Endodermal cell (in vitro differentiated cells): Measurements from ENCODE around the gene RELT. TPM values are rescaled to one million over a fixed set of nuclear protein-coding genes. Genes with fewer than 3 reads are reported as not detected.

Experiments
- DNase-seq: peaks from one replicate; pipeline ENCODE4 v3.0.0-alpha.2; 2017
- H3K27ac ChIP-seq: 2 replicates; pipeline ENCODE4 v1.5.1; 2013; ENCODE audit warnings: mild to moderate bottlenecking, low read depth, low read length, moderate library complexity
- H3K27me3 ChIP-seq: 2 replicates; pipeline ENCODE4 v1.6.1; 2013; ENCODE audit warnings: mild to moderate bottlenecking, low read length, moderate library complexity; ENCODE audit not compliant: insufficient read depth, control insufficient read depth, poor library complexity, severe bottlenecking
- H3K36me3 ChIP-seq: 2 replicates; pipeline ENCODE4 v1.7.0; 2013; ENCODE audit warnings: mild to moderate bottlenecking, low read length, moderate library complexity; ENCODE audit not compliant: control insufficient read depth, insufficient read depth
- H3K4me1 ChIP-seq: one replicate; pipeline ENCODE4 v1.7.0; 2013; ENCODE audit warnings: low read length; ENCODE audit not compliant: control insufficient read depth, insufficient read depth
- H3K4me3 ChIP-seq: 2 replicates; pipeline ENCODE4 v1.5.1; 2013; ENCODE audit warnings: mild to moderate bottlenecking, low read length, moderate library complexity
- H3K9ac ChIP-seq: 2 replicates; pipeline ENCODE4 v1.6.1; 2013; ENCODE audit warnings: mild to moderate bottlenecking, low read length, moderate library complexity; ENCODE audit not compliant: poor library complexity, severe bottlenecking; ENCODE audit errors: extremely low read depth
- H3K9me3 ChIP-seq: 2 replicates; pipeline ENCODE4 v1.6.1; 2013; ENCODE audit warnings: mild to moderate bottlenecking, low read length, moderate library complexity; ENCODE audit not compliant: control insufficient read depth
- H3K27ac Mint-ChIP-seq: 2 replicates; pipeline ENCODE4 v1.8.0; 2020; ENCODE audit warnings: mixed read lengths
- H3K27me3 Mint-ChIP-seq: 2 replicates; pipeline ENCODE4 v1.8.0; 2021; ENCODE audit warnings: mild to moderate bottlenecking, mixed read lengths; ENCODE audit not compliant: insufficient read depth
- H3K36me3 Mint-ChIP-seq: 2 replicates; pipeline ENCODE4 v1.8.0; 2020; ENCODE audit warnings: low read depth, mixed read lengths
- H3K4me1 Mint-ChIP-seq: 2 replicates; pipeline ENCODE4 v1.8.0; 2020; ENCODE audit warnings: mixed read lengths
- H3K4me3 Mint-ChIP-seq: 2 replicates; pipeline ENCODE4 v1.8.0; 2020; ENCODE audit warnings: mild to moderate bottlenecking, moderate library complexity, mixed read lengths
- H3K9me3 Mint-ChIP-seq: 2 replicates; pipeline ENCODE4 v1.8.0; 2020; ENCODE audit warnings: mild to moderate bottlenecking, mixed read lengths
- WGBS, 2 experiments: methylation state at CpG; one replicate each; pipeline versions ENCODE4 v1.1.5 to v1.1.7; 2013; ENCODE audit warnings: missing lambda C conversion rate in 2 of 2, mixed read lengths in 1 of 2; ENCODE audit not compliant: insufficient coverage in 1 of 2, insufficient read length in 1 of 2; 5-methylcytosine and 5-hydroxymethylcytosine counted together
- total RNA-seq, 2 donors: library from RNA; stranded (reverse); fragmentation: NEBNext Ultra II Directional in 1 of 2; extraction: Animal tissue kit (Norgen Biotek cat#: 25700) in 1 of 2; gene quantifications; 2 replicates in 1 of 2; 3 replicates in 1 of 2; pipeline ENCODE4 v1.2.1, GENCODE V29; 2021
- TF ChIP-seq, protein P1 (sequence below): fragments of 200-600 bp; sonication (generic); conservative IDR thresholded peaks from 2 replicates; pipeline ENCODE4 v1.5.0; 2021; ENCODE audit warnings: antibody characterized with exemption, mild to moderate bottlenecking

Gene RELT
- total RNA-seq, 2 donors from 2014 or later = 6.9 to 8.9 TPM

DNA sequence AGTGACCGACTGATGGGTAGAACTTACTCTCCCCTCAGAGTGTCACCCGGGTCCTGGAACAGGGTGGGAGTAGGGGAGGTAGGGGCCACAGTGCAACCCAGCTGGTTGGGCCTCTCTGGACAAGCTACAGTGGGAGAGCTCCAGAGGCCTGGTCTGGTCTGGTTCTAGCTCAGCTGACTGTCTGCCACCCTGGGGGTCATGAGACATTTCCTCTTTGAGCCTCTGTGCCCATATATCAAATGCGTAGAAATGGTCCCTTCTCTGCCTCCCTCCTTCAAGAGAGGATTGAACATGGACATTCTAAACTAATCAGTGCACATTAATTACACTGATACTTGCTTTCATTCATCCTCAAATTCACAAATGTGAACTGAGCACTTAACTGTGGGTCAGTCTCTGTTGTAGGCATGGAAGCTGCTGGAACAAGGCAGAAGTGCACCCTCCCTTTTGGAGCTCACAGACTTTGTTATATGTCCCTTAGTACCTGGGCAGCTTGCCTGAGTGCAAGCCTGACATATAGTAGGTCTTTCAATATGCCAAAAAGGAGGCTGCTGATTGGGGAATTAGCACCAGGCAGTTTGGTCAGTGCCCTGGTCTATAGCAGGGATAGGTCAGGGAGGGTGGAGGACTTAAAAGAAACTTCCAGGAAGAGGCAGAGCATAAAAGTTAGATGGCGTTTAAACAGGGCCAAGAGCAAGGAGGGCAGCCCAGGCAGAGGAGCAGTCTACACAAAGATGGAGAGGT lies 42.4 kb upstream of the RELT start:
- Mint-ChIP-seq H3K27me3 (peaks cover 8% of the 10 kb centered on the region), H3K36me3 (peaks cover 1% of the 10 kb centered on the region), H3K4me3 (no peak overlapping the region), H3K27ac (no peak overlapping the region), H3K9me3 (no peaks in the 10 kb centered on the region), H3K4me1 (peaks cover 39% of the 10 kb centered on the region)
- H3K9me3 ChIP-seq = no peaks in the 10 kb centered on the region
- WGBS, 2 experiments = 88 to 90% methylated on average over 2 to 4 of the region's 4 CpGs
- TF ChIP-seq, protein P1, sequence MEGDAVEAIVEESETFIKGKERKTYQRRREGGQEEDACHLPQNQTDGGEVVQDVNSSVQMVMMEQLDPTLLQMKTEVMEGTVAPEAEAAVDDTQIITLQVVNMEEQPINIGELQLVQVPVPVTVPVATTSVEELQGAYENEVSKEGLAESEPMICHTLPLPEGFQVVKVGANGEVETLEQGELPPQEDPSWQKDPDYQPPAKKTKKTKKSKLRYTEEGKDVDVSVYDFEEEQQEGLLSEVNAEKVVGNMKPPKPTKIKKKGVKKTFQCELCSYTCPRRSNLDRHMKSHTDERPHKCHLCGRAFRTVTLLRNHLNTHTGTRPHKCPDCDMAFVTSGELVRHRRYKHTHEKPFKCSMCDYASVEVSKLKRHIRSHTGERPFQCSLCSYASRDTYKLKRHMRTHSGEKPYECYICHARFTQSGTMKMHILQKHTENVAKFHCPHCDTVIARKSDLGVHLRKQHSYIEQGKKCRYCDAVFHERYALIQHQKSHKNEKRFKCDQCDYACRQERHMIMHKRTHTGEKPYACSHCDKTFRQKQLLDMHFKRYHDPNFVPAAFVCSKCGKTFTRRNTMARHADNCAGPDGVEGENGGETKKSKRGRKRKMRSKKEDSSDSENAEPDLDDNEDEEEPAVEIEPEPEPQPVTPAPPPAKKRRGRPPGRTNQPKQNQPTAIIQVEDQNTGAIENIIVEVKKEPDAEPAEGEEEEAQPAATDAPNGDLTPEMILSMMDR = no peak
- peak overlapping the region; percentile 91 for H3K27ac ChIP-seq
- DNase-seq = no peak
- H3K9ac ChIP-seq = no peak overlapping the region
- H3K4me3 ChIP-seq = no peak overlapping the region
- H3K27me3 ChIP-seq = no peaks in the 10 kb centered on the region
- H3K4me1 ChIP-seq = peaks cover 11% of the 10 kb centered on the region
- H3K36me3 ChIP-seq = peaks cover 9% of the 10 kb centered on the region

DNA sequence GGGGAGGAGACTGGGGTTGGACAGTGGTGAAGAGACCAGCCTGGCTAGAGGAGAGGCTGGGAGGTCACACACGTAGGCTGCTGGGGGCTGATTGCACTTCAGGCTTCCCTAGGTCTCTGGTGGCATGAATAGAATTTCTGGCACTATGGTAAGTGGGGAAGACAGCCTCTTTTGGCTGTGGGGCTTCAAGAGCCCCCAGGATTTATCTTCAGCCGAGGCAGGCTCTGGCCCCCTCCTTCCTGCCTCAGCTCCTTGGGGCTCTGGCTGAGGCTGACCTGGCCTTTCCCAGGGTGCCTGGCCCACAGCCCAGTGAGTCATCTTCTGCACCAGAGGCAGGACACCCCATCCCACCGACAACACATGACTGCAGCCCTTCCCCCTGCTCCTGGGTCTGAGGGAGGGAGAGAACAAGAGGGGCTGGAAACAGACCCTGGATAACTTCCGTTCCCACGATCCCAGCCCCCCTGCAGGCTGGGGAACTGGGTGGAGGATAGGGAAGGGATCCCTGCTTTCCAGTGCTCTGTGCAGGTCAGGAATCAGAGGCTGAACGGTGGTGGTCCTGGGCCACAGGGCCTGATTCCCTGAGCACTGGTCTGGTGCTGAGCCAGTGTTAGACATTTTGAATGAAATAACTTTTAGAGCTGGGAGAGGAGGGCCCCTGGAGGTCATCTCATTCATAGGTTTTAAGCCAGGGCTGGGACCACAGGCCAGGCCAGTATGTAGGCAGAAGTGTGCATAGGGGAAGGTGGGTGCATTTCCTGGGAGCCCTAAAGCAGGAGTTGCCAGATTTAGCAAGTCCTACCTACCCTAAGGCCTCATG lies 41.6 kb upstream of the RELT start:
- Mint-ChIP-seq H3K9me3 (no peaks in the 10 kb centered on the region), H3K4me3 (no peak overlapping the region), H3K36me3 (peaks cover 1% of the 10 kb centered on the region), H3K27ac (peak overlapping the region; percentile 61), H3K4me1 (peaks cover 39% of the 10 kb centered on the region), H3K27me3 (peaks cover 8% of the 10 kb centered on the region)
- H3K36me3 ChIP-seq = peaks cover 9% of the 10 kb centered on the region
- peak overlapping the region; percentile 91 for H3K27ac ChIP-seq
- peak; percentile 77 for DNase-seq
- WGBS, 2 experiments = 55 to 60% methylated on average over 2 to 6 of the region's 6 CpGs
- H3K4me1 ChIP-seq = peaks cover 11% of the 10 kb centered on the region
- H3K4me3 ChIP-seq = no peak overlapping the region
- H3K9ac ChIP-seq = no peak overlapping the region
- H3K9me3 ChIP-seq = no peaks in the 10 kb centered on the region
- H3K27me3 ChIP-seq = no peaks in the 10 kb centered on the region
- TF ChIP-seq, protein P1 = no peak

DNA sequence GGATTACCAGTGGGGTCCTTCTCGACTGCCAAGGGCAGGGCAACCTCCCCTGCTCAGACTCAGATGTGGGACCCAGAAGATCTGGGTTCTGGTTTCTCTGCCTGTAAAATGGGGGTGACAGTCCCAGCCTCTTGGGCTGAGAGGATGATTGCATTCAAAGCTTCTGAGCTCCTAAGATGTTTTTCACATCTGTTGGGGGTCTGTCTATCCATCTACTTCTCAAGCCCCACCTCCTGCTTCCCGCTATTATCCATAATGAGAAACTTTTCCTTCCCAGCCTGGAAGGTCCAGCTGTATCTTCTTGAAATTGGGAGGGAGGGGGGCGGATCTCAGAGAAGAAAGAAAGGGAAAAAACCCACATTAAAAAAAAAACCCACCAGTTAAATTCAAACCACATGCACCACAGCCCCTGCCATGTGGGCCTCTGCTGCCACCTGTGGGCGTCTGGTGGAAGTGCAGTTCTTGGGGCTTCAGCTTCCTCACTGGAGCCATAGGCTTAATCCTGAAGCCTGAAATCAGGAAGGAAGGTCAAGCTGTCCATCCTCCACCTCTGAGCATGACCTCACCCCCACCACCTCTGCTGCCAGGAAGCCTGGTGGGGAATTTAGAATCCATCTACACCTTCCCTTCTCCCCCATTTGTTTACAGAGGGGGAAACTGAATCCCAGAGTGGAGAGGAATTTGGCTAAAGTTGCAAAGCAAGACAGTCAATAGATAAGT lies 40.8 kb upstream of the RELT start:
- 24 to 36% methylated on average over 2 to 3 of the region's 4 CpGs for WGBS, 2 experiments
- Histone ChIP-seq H3K27ac (peak overlapping the region; percentile 91), H3K9ac (no peak overlapping the region), H3K9me3 (no peaks in the 10 kb centered on the region), H3K4me1 (peaks cover 11% of the 10 kb centered on the region), H3K4me3 (no peak overlapping the region), H3K36me3 (peaks cover 9% of the 10 kb centered on the region), H3K27me3 (no peaks in the 10 kb centered on the region)
- H3K27ac Mint-ChIP-seq = no peak overlapping the region
- H3K36me3 Mint-ChIP-seq = peaks cover 1% of the 10 kb centered on the region
- peak; percentile 97 for DNase-seq
- no peaks in the 10 kb centered on the region for H3K9me3 Mint-ChIP-seq
- TF ChIP-seq, protein P1 = peak; percentile 95
- H3K27me3 Mint-ChIP-seq = peaks cover 10% of the 10 kb centered on the region
- H3K4me1 Mint-ChIP-seq = peaks cover 43% of the 10 kb centered on the region
- no peak overlapping the region for H3K4me3 Mint-ChIP-seq
